ENCODE data around the gene FBXO9. TPM values are rescaled to one million over a fixed set of nuclear protein-coding genes. Genes with fewer than 3 reads are reported as not detected.

Gene FBXO9
- total RNA-seq = 10 to 100 TPM; 49.9 to 79.1 TPM
- 10 to 100 TPM; 36.8 to 52.5 TPM for polyA plus RNA-seq

GRCh38 chr6:53065266-53066076, at the start of gene FBXO9:
TSS of gene FBXO9 (plus strand) at chr6:53065404. CDS start at chr6:53065790, 386 bp downstream.
- peak; percentile 82 for DNase-seq (ENCODE audit: low spot score)
- WGBS = under 1% methylated on average over 78 of the region's 78 CpGs

GRCh38 chr6:53015486-53015885, 49.7 kb upstream of the FBXO9 start:
- no peak for TF ChIP-seq TAF1 (conservative IDR thresholded peaks at IDR 0.05)
- TF ChIP-seq NR2F2 (IDR thresholded peaks at IDR 0.05) = no peak
- no peak for TF ChIP-seq ZBTB33 (IDR thresholded peaks at IDR 0.05)
- no peak for TF ChIP-seq RAD21 (IDR thresholded peaks at IDR 0.05)
- no peak for TF ChIP-seq CTCF (IDR thresholded peaks at IDR 0.05; ENCODE audit: low read depth, low read length, missing input control)
- no peak for TF ChIP-seq EGR1 (IDR thresholded peaks at IDR 0.05; ENCODE audit: low read depth in 2 of 2)
- TF ChIP-seq MAX (IDR thresholded peaks at IDR 0.05) = no peak
- TF ChIP-seq YY1 (IDR thresholded peaks at IDR 0.05) = no peak
- no peak for TF ChIP-seq GABPA (IDR thresholded peaks at IDR 0.05 in 1 of 2, conservative IDR thresholded peaks at IDR 0.05 in 1 of 2)
- no peak for TF ChIP-seq RXRA (IDR thresholded peaks at IDR 0.05)
- TF ChIP-seq HNF4G (IDR thresholded peaks at IDR 0.05) = no peak
- TF ChIP-seq ATF3 (IDR thresholded peaks at IDR 0.05) = no peak
- TF ChIP-seq HNF4A (conservative IDR thresholded peaks at IDR 0.05) = no peak
- no peak for TF ChIP-seq JUND (IDR thresholded peaks at IDR 0.05)
- TF ChIP-seq REST (IDR thresholded peaks at IDR 0.05) = no peak
- TF ChIP-seq SP1 (IDR thresholded peaks at IDR 0.05) = no peak
- Histone ChIP-seq H3K36me3 (ENCODE audit: control insufficient read depth in 4 of 4, insufficient read depth in 3 of 4, low read depth in 1 of 4, low read length in 3 of 4) (peaks cover 11 to 70% (median 63%) of the 10 kb centered on the region in 4 donors), H3K27me3 (ENCODE audit: control insufficient read depth in 4 of 4, insufficient read depth in 4 of 4, low read length in 3 of 4) (no peaks in the 10 kb centered on the region), H3K9ac (ENCODE audit: low read depth in 1 of 2, low read length in 2 of 2) (no peak overlapping the region), H3K9me3 (ENCODE audit: control insufficient read depth in 4 of 4, low read length in 3 of 4) (no peaks in the 10 kb centered on the region), H3K27ac (ENCODE audit: low read depth in 1 of 2, low read length in 2 of 2) (no peak overlapping the region), H3K4me1 (ENCODE audit: control insufficient read depth in 4 of 4, insufficient read depth in 4 of 4, low read length in 3 of 4) (no peaks in the 10 kb centered on the region), H3K4me3 (ENCODE audit: low read depth in 1 of 3, low read length in 3 of 3) (no peak overlapping the region)
- no peak for DNase-seq (ENCODE audit: low spot score)
- WGBS = 98% methylated on average over 1 of the region's 1 CpG

More at GRCh38 chr6:53065266-53066076, at the start of gene FBXO9:
- Histone ChIP-seq H3K27me3 (ENCODE audit: control insufficient read depth in 4 of 4, insufficient read depth in 4 of 4, low read length in 3 of 4) (no peaks in the 10 kb centered on the region), H3K4me3 (ENCODE audit: low read depth in 1 of 3, low read length in 3 of 3) (peak within 1 kb of the TSS; percentile 73 to 98 (median 89)), H3K9ac (ENCODE audit: low read depth in 1 of 2, low read length in 2 of 2) (peak within 1 kb of the TSS; percentile 87 to 92), H3K36me3 (ENCODE audit: control insufficient read depth in 4 of 4, insufficient read depth in 3 of 4, low read depth in 1 of 4, low read length in 3 of 4) (no peaks in the 10 kb centered on the region), H3K27ac (ENCODE audit: low read depth in 1 of 2, low read length in 2 of 2) (peak within 1 kb of the TSS; percentile 93 to 94), H3K4me1 (ENCODE audit: control insufficient read depth in 4 of 4, insufficient read depth in 4 of 4, low read length in 3 of 4) (peaks cover 5 to 34% (median 19%) of the 10 kb centered on the region in 4 donors), H3K9me3 (ENCODE audit: control insufficient read depth in 4 of 4, low read length in 3 of 4) (no peaks in the 10 kb centered on the region)
- TF ChIP-seq YY1 (IDR thresholded peaks at IDR 0.05) (peak; percentile 53), MAX (IDR thresholded peaks at IDR 0.05) (no peak)
